ENCODE measurements around the gene CREB5. TPM values are rescaled to one million over a fixed set of nuclear protein-coding genes. Genes with fewer than 3 reads are reported as not detected.

The CREB5 gene
- total RNA-seq, 6 donors from 2014 or later, result 8.3 to 34.6 (median 15.3) TPM

DNA sequence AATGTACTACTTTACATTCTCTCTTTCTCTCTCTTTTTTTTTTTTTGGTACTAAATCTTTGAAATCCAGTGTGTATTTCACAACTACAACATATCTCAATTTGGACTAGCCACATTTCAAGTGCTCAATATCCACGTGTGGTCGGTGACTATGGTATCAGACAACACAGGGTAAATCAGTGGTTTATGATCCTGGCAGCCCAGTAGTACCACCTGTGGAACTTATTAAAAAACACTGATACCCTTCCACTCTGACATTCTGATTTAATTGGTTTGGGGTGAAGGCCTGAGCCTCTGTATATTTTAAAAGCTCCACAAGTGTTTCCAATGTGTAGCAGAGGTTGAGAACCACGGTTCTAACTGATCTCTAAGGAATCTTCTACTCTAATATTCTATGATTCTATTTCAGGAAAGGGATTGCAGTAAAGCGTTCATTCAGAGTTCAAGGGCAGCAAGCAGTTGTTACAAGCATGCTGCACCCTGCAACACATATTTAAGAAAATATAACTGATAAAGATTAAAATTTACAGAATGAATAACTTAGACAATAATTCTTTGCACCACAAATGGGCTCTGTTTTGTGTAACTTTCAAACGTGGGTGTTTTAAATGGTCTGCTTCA is 5.1 kb downstream of the CREB5 start:
- Histone ChIP-seq H3K9me3 (no peaks in the 10 kb centered on the region), H3K4me1 (no peaks in the 10 kb centered on the region), H3K27me3 (peaks cover 0 to 2% (median 0%) of the 10 kb centered on the region in 4 donors), H3K36me3 (no peaks in the 10 kb centered on the region), H3K4me3 (no peak overlapping the region), H3K27ac (no peak overlapping the region)
- ATAC-seq (ENCODE audit: low FRiP score in 2 of 2), result no peak
- DNase-seq, result no peak
- WGBS, 2 donors, result 72 to 81% methylated on average over 5 of the region's 5 CpGs
- no peak for TF ChIP-seq POLR2AphosphoS5 (IDR thresholded peaks at IDR 0.05)
- TF ChIP-seq, protein P1, sequence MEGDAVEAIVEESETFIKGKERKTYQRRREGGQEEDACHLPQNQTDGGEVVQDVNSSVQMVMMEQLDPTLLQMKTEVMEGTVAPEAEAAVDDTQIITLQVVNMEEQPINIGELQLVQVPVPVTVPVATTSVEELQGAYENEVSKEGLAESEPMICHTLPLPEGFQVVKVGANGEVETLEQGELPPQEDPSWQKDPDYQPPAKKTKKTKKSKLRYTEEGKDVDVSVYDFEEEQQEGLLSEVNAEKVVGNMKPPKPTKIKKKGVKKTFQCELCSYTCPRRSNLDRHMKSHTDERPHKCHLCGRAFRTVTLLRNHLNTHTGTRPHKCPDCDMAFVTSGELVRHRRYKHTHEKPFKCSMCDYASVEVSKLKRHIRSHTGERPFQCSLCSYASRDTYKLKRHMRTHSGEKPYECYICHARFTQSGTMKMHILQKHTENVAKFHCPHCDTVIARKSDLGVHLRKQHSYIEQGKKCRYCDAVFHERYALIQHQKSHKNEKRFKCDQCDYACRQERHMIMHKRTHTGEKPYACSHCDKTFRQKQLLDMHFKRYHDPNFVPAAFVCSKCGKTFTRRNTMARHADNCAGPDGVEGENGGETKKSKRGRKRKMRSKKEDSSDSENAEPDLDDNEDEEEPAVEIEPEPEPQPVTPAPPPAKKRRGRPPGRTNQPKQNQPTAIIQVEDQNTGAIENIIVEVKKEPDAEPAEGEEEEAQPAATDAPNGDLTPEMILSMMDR (IDR thresholded peaks at IDR 0.05), result no peak
- TF ChIP-seq POLR2A (IDR thresholded peaks at IDR 0.05), result no peak
- TF ChIP-seq EP300 (IDR thresholded peaks at IDR 0.05), result no peak

DNA sequence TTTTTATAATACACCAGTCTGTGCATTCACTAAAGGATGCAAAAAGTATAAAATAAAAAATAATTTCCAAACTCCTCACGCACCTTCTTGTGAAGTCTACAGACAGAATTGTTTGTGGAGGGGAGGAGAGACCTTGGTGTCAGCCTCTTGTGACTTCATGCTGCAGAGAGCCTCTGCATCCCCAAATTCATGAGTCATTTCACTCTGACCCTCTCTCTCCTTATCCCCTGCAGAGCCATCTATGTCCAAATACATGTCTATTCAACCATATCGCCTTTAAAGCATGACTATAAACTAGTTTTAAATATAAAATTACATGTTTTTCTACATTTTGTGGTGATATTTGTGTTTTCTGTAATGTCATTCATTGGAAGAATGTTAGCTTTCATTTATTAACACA is 6.0 kb downstream of the CREB5 start:
- no peak for DNase-seq
- Histone ChIP-seq H3K27me3 (peaks cover 0 to 2% (median 0%) of the 10 kb centered on the region in 4 donors), H3K9me3 (no peaks in the 10 kb centered on the region), H3K4me1 (no peaks in the 10 kb centered on the region), H3K27ac (no peak overlapping the region), H3K36me3 (no peaks in the 10 kb centered on the region), H3K4me3 (no peak overlapping the region)
- ATAC-seq (ENCODE audit: low FRiP score in 2 of 2), result peak in 1 of 2 donors; percentile 42
- TF ChIP-seq POLR2AphosphoS5 (IDR thresholded peaks at IDR 0.05), result no peak
- TF ChIP-seq EP300 (IDR thresholded peaks at IDR 0.05), result no peak
- no peak for TF ChIP-seq POLR2A (IDR thresholded peaks at IDR 0.05)
- TF ChIP-seq, protein P1 (IDR thresholded peaks at IDR 0.05), result no peak
- 91 to 100% methylated on average over 2 of the region's 2 CpGs for WGBS, 2 donors

DNA sequence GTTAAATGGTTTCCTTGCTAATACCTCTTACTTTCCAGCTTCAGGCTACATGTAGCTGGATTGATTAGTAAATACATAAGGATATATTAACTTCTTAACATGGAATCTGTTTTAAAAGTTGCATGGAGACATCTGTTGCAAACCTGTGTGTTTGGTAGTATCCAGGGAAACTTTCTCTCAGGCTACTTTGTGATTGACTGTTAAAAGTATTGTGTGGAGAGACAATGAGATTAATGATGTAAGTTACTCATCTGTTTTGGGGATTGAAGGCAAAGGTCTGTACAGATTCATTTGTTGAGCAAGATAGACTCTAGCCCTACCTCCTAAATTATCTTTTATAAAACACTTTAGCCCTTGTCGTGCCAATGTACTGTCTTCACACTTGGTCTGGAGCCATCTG is 6.6 kb downstream of the CREB5 start:
- Histone ChIP-seq H3K27ac (no peak overlapping the region), H3K9me3 (no peaks in the 10 kb centered on the region), H3K36me3 (no peaks in the 10 kb centered on the region), H3K27me3 (no peaks in the 10 kb centered on the region), H3K4me1 (no peaks in the 10 kb centered on the region), H3K4me3 (no peak overlapping the region)
- 65 to 75% methylated on average over 1 of the region's 1 CpG for WGBS, 2 donors
- no peak for DNase-seq
- no peak for TF ChIP-seq POLR2AphosphoS5 (IDR thresholded peaks at IDR 0.05)
- no peak for TF ChIP-seq POLR2A (IDR thresholded peaks at IDR 0.05)
- TF ChIP-seq, protein P1 (IDR thresholded peaks at IDR 0.05), result no peak
- no peak for TF ChIP-seq EP300 (IDR thresholded peaks at IDR 0.05)
- ATAC-seq (ENCODE audit: low FRiP score in 2 of 2), result peak in 1 of 2 donors; percentile 10

DNA sequence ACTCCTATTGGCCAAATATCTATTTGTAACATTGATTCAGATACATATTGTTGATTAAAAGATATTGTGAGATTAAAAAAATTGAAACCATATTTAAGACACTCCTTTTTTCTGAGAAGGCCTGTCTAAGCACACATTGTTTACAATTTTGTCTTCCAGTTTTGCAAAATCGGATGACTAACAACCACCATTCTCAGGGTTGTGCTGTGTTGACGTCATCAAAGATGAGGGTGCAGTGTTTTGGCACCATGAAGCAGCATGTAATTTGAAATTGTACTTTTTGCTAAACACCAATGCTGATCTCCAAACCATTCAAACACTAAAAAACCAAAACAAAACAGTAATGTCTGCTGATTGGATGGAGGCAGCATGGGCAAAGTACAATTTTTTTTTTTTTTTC is 7.4 kb downstream of the CREB5 start:
- no peak overlapping the region for H3K4me3 ChIP-seq
- TF ChIP-seq, protein P1 (IDR thresholded peaks at IDR 0.05), result no peak
- TF ChIP-seq EP300 (IDR thresholded peaks at IDR 0.05), result no peak
- TF ChIP-seq POLR2AphosphoS5 (IDR thresholded peaks at IDR 0.05), result no peak
- no peak for TF ChIP-seq POLR2A (IDR thresholded peaks at IDR 0.05)
- H3K9me3 ChIP-seq, result no peaks in the 10 kb centered on the region
- DNase-seq (no peak), ATAC-seq (ENCODE audit: low FRiP score in 2 of 2) (peak in 1 of 2 donors; percentile 84)
- no peaks in the 10 kb centered on the region for H3K36me3 ChIP-seq
- no peaks in the 10 kb centered on the region for H3K27me3 ChIP-seq
- 78% methylated on average over 2 of the region's 2 CpGs for WGBS, 2 donors
- no peak overlapping the region for H3K27ac ChIP-seq
- H3K4me1 ChIP-seq, result no peaks in the 10 kb centered on the region

DNA sequence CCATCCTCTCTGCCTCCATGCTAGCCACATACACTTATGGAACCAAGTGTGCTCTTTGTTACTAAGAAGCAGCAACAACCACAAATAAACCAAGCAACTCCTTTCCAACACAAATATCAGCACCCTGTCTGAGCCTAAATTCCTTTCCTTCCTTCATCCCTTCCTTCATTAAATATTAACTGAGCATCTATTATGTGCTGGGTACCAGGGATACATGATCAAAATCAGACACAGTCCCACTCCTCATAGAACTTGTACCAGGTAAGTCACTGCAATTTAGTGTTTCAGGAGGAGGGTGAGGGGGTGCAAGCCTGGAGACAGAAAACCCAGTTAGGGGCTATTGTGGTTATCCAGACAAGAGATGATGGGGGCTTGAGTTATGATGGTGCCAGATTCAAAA is 10.8 kb downstream of the CREB5 start:
- ATAC-seq (ENCODE audit: low FRiP score in 2 of 2) (no peak), DNase-seq (no peak)
- Histone ChIP-seq H3K4me1 (no peaks in the 10 kb centered on the region), H3K36me3 (no peaks in the 10 kb centered on the region), H3K27ac (no peak overlapping the region), H3K4me3 (no peak overlapping the region), H3K27me3 (no peaks in the 10 kb centered on the region), H3K9me3 (no peaks in the 10 kb centered on the region)
- TF ChIP-seq POLR2A (IDR thresholded peaks at IDR 0.05) (no peak), EP300 (IDR thresholded peaks at IDR 0.05) (no peak), POLR2AphosphoS5 (IDR thresholded peaks at IDR 0.05) (no peak)
- TF ChIP-seq, protein P1 (IDR thresholded peaks at IDR 0.05), result no peak
